Stimulated activated CD8-positive, alpha-beta memory T cell treated with anti-CD3 and anti-CD28 coated beads, Interleukin-7, amount 100 ng/mL, for 1 hour (primary cell): Measurements from ENCODE around the gene MGRN1.
A peak's percentile ranks its signal among the peaks of the same experiment; 100 is the strongest.

Experiments
- DNase-seq, 2 donors: peaks; one replicate each; pipeline ENCODE4 v3.0.0-alpha.2; 2020; ENCODE audit warnings: low read depth in 2 of 2

Gene MGRN1

DNA sequence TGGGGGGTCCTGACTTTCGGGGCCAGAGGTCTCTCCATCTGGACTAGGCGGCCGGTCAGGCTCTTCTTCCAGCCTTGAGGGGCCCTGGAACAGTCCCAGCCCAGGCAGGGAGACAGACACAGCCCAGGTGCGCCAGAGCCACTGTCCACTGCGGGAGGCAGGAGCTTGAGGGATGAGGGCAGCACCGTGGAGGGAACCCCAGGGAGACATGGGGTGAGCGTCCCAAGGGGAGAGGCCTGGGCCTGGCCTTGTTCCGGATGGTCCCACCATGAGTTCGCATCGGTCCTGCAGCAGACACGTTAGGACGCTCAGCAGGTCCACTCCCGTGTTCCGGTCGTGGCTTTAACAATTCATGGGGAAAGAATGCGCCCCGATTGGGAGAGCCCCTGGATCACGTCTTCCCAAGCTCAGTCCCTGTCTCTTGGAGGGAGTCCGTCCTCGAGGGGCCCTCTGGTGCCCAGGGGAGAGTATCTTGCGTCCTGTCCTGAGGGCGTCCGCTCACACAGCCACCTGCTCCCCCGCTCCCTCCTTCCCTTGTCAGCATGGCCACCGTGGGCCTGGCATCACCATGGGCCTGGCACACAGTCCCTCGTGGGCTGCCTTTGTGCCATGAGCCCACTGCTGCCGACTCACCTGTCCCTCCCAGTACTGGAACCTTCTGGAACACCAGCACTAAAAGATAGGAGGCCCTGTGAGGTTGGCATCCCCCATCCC is 62.0 kb downstream of the MGRN1 start:
- no peak for DNase-seq

DNA sequence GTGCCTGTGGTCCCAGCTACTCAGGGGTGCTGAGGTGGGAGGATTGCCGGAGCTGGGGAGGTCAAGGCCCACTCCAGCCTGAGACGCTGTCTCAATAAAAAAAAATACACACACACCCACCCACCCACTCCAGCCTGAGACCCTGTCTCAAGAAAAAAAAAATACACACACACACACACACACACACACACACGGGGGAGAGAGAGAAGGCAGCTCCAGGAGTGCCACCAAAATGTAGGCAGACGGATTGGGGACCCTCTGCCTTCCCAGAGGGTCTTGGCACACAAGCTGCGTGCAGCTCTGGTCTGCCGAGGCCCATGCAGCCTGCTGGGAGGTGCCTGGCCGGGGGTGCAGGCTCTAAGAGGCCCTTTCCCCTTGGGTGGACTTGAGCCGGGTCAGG is 62.8 kb downstream of the MGRN1 start:
- no peak for DNase-seq

DNA sequence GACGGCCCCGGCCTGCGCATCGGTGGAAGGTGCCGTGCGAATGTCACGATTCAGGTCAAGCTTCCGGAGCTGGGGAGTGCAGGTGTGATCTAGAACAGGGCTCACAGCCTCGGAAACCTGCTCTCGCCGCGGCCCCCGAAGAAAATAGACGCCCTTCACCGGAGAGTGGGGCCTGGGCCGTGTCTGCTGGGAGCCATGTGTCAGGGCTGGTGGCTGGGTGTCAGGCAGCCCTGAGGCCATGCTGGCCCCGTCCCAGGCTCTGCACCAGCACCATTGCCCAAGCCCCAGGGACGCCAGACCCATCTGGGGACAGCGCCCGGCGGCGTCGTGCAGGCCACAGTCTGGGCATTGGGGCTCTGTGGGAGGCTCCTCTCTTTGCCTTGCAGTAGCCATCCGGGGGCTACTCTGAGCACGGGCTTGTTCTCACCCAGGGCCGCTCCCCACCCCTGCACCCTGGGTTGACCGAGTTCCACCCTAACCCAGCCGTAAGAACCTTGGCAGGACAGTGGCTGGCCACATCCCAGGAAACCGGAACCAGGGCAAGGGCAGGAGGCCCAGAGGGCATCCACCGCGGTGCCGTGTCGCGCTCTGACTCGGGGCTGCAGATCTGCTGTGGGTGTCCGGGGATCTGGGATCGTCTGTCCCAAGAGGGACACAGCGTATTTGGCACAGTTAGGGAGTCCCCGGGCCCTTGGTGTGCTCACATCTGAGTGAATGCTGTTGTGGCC is 63.5 kb downstream of the MGRN1 start:
- DNase-seq, result no peak

DNA sequence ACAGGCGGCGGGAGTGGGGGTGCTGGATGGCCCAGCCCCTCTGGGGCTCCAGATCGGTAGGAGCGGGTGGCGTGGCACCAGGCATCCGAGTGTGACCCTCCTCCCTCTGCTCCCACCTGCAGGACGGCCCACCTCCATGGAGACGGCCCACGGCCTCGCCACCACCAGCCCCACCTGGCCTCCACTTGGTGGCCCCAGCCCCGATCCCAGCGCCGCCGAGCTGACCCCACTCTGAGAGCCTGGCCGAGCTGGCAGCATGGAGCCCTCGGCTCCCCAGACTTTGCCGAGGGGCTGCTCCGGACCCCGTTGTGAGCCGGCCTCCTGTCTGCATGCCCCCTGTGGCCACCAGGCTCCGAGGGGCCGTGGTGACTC is 64.0 kb downstream of the MGRN1 start:
- DNase-seq, result no peak

DNA sequence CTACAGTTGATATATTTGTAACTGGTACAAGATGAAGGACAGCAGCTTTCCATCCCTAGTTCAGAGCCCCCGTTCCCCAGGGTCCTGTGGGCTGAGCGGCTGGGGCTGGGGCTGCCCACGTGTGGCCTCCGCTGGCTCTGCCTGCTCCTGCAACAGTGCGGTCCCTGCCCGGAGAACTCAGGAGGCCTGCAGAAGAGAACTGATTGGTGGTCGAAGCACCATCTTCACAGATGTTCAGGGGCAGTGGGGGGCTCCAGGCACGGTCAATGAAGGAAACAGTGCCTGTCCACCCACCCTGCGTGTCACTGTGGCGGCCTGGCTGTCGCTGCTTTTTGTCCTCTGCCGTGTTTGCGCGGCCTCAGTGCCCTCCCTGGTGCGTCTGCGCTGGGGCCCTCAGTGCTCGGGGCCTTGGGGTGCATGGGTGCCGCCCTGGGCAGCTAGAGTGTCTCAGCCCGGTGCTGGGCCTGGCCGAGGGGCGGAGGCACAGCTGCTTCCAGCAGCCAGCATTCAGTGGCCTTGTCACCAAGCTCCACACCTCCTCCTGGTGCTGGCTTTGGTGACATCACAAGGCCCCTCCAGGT is 64.6 kb downstream of the MGRN1 start:
- DNase-seq, result no peak

DNA sequence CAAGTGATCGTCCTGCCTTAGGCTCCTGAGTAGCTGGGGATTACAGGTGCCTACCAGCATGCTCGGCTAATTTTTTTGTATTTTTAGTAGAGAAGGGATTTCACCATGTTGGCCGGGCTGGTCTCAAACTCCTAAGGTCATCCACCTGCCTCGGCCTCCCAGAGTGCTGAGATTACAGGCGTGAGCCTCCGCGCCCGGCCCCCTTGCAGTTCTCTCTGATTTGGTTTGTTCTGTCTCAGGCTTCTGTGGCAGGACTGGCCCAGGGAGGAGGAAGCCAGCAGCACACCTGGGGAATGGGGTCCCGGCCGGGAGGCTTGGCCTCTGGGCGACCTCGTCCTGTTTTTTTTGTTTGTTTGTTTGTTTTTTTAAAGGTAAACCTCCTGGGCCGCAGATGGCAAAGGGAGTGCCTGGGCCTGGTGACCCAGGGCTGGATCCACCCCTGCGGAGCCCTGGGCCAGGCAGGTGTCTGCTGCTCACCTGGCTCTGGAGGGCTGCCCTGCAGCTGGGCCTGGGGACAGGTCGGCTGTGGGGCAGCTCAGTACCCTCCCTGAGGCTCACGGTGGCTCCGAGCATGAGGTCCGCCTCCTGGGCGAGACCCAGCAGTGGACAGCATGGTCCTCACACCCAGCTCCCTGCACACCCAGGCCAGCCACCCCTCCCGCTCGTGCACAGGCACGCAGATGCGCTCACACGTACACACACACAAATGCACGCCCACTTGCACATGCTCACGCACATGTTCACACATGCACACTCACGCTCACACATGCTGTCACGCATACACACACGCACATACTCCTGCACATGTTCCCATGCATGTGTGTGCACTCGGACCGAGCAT is 65.5 kb downstream of the MGRN1 start:
- no peak for DNase-seq

DNA sequence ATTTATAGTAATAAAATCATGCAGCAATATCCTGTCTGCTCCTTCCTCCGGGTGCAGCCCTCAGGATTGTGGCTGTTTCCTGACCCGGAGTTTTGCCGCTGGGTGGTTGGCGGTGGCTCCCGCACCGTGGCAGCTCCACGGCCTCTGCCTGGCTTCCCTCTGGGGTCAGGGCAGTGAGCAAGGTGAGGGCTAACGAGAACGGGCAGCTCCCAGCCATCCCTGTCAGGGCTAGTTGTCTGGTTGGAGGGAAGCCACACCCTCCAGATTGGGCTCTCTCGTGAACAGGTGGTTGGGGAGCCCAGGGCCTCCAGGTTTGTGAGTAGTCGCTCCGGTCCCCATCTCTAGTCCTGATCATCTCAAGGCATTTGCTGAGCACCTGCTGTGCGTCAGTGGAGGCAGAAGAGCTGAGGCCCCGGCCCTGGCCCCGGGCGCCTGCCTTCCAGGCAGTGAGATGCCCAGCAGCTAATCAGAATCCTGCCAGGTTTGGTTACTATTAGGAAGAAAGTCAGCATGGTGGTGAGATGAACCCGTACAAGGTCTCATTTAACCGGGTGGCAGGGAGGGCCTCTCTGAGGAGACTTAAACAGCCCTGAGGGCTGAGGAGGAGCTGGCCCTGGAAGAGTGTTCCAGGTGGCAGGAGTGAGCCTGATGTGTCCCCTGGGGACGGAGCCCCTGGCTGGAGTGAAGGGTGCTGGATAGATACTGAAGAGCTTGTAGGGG is 66.5 kb downstream of the MGRN1 start:
- no peak for DNase-seq

DNA sequence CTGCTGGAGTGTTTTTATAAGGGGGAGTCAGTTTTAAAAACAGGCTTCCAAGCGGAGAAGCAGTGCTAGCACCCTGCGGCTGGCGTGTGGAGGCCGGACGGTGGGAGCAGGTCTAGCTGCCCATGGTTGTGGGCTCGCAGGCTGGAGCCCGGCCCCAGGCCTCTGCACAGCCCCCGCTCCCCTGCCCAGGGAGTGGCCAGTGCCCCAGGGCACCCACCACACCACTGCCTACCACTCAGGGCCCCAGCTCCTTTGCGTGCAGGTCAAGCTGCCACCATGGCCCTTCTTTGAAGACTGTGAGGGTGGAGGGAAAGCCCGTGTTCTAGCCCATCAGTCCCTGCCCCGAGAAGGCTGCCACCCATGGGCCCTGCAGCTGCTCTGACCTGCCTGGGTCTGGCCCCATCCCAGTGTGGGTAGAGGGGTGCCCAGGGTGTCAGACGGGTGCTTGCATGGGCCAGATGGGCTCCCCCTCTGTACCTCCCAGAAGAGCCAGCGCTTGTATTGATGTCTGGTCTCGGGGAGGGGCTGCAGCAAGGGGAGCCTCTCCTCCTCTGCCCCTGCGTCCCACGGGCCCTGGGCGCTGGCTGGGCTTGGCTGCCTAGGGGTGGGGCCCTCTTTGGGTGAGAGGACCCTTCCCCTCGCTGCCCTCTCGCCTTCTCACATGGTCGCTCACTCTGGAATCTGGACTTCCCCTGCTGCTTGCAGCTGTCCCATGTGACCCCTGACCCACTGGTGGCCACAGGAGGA is 67.2 kb downstream of the MGRN1 start:
- DNase-seq, result no peak

DNA sequence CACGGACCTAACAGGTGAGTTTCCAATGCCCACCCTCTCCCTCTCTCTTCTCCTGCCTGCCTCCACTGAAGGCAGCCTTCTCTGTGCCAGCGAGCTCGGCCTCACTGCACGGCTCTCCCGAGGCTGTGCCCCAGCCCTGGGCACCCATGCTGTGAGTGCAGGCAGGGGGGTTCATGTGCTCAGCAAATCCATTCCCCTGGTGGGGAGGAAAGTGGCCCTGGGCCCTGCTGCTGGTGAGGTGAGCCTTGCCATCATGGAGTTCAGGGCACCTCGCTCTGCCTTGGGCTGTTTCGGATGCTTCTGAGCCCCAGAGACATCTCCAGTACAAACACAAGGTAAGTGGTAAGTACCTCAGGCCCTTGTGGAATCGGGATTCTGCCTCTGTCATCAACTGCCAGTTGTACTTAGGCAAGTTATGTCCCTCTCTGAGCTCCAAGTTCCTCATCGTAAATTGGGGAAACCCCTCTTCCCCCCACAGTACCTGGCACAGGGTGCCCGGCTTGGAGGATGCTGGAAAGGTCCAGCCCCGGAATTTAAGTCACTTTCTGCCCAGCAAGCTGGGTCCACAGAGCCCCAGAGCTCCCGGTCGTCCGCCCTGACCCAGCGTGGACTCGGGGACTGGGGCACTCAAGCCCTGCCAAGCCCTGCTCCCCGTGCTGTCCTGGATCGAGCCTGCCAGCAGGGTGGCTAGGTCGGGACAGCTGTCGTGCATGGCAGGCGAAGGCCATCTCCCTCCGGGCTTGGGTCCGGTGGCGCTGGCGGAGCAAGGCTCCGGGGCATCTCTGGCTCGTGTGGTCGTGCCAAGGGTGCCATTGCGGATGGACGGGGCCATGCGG is 68.1 kb downstream of the MGRN1 start:
- no peak for DNase-seq

DNA sequence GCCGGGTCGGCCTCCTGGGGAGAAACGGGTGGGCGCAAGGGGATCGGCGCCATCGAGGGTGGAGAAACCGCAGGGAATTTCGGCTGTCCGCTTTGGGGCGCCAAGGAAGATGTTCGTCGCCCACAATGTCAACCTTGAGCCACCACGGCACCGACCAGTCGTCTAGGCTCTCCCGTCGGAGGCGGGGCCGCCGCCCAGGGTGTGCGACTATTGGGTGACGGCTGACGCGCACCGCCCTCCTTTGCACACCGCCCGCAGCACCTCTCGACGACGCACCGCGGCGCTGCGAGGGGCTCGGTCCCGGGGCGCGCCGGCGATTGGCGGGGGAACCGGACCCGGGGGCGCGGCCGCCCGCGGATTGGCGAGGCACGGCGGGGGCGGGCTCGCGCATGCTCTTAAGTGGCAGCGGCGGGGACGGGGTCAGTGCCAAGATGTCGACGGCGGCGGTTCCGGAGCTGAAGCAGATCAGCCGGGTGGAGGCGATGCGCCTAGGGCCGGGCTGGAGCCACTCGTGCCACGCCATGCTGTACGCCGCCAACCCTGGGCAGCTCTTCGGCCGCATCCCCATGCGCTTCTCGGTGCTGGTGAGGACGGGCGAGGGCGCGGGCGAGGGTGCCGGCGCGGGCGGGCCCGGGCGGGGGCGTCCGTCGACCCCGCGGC is 68.8 kb downstream of the MGRN1 start, which contains the start of gene NUDT16L1:
TSS of gene NUDT16L1 (plus strand) at position 267 of the 660 bp plus-strand sequence. CDS start at position 432, 165 bp downstream.
- peak; percentile 93 to 96 for DNase-seq

DNA sequence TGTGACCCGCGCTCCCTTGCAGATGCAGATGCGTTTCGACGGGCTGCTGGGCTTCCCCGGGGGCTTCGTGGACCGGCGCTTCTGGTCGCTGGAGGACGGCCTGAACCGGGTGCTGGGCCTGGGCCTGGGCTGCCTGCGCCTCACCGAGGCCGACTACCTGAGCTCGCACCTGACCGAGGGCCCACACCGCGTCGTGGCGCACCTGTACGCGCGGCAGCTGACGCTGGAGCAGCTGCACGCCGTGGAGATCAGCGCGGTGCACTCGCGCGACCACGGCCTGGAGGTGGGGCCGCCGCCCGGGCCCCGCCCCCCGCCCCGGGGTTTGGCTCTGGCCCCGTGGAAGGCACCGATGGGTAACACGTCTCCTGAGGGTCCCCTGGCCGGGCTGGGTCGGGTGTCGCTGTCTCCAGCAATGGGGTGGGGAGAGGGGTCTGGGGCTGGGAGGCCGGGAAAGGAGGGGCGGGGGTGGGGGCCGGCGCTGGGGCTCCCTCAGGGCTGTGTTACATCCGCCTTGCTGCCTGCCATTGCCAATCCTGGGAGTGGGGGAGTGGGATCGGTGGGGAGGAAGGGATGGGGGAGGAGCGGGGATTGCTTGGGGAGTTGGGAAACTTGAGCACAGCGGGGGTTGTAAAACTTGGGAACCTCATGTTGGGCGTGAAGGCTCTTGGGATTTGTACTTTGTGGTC is 69.5 kb downstream of the MGRN1 start:
- no peak for DNase-seq

DNA sequence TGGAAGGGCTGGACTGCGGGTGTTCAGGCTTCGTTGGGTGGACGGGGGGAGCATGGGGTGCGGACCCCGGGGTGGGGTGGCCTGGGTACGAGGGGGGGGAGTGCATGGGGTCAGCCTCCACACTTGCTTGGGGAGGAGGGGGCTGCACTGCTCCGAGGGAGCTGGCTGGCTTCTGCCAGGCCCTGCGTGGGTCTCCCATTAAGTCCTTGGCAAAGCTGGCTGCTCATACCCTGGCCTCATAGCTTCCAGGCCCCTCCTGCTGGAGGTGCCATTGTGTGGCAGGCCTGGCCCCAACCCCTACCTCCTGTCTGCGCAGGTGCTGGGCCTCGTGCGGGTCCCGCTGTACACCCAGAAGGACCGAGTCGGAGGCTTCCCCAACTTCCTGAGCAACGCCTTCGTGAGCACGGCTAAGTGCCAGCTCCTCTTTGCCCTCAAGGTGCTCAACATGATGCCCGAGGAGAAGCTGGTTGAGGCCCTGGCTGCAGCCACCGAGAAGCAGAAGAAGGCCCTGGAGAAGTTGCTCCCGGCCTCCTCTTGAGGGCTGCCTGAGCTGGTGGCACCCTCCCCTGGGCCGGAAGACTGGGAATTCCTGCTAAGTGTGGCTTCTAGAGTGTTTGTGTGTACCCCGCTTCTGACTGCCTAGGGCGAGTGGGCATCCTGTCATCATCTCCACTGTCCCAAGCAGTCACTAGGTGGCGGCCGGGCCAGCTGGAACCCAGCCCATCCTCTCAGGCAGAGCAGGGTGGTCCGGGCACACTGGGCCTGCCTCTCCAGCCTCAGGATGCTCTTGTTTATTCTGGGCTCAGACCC is 70.2 kb downstream of the MGRN1 start:
- DNase-seq, result no peak

DNA sequence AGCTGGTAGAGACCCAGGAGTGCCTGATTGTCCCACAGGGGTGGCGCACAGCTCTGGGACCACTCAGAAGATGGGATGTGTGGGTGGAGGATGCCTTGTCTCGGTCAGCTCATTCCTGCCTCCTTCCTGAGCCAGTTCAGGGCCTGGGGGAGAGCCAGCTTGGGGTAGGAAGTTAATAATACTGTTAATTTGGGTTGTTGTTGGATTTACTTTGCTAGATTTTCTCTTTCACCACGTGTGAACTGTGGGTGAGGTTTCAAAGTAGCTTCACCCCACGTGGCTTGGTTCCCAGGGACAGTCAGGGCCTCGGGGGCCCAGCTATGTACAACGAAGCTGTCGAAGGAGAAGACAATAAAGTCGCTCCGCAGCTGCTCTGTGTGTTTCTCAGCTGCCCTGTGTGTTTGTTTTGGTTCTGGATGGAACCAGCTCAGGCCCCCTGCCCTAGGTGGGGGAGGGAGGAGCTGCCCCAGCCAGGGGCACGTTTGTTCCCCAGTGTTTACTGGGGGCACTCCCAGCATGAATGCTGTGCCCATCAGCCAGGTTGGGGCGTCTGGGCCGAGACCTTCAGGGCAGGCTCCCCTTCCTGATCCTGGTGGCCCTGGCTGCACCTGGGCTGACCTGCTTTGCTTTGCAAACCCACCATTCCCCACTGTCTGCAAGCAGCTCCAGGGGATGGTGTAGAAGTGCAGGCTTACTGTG is 71.0 kb downstream of the MGRN1 start:
- no peak for DNase-seq

DNA sequence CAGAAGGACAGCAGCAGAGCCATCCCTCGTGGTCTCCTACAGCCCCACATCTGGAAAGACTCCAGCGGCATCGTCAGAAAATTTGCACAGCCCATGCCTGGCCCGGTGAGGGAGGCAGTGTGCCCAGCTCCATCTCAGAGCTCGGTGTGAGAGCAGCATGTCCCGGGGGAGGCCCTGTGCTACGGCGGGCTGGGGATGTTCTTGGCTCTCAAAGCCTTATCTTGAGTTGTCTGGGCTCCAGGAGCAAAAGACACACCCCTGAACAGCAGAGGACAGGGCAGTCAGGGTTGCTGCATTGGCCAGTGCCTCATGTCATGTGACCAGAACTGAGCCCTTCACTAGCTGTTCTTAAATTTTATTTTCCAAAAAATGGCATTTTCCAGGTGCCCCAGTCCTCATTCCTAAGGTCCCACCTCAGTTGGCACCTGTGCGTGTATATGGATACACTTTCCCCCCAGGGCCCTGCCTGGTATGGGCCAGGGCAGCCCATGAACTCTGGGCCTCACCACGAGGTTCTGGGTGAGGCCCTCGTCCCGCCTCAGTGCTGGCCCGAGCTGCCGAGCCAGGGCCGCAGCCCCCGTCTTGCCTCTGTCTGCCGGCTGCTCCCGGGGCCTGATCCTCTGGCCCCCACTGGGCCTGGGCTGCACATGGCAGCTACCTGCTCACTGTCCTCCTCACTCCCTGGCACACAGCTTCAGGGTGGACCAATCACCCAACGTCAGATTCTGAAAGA is 71.7 kb downstream of the MGRN1 start:
- no peak for DNase-seq

DNA sequence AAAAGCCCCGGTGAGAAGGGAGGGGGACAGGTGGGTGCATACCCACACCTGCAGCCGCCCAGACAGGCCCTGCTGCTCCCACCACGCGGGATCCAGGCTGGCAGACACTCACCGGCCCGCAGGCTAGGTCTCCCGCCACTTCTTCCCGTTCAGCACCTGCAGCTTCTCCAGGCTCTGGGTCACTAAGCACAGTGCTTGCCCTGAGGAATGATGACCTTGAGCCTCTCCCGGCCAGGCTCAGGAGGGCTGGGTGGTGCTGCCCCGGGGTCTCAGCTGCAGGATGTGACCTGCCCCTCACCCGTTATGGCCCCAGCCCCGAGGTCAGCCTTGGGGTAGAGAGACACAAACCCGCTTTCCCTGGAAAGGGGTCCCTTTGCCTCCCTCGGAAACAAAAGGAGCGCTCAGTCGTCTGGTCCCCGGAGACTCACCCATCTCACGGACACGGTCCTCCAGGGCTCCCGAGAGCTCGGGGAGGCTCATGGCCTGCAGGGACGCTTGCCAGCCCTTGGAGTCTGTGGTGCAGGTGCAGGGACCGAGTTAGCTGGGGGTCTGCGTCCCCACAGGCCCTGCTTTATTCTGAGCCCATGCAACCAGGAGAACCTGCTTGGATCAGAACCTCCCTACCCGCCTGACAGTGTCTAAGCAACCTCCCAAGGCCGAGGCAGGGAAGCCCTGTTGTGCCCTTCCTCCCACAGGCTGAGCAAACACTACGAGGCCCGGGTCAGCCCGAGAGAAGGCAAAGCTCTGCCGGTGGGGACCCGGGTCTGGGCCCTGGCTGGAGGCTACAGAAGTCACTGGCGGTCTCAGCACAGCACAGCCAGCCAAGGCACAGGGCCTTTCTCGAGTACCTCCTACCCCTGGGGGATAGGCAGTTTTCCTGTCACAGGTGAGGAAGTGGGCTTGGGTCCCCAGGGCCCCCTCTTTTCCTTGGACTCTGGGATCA is 72.5 kb downstream of the MGRN1 start:
- no peak for DNase-seq
